GM12872 (cell line): ENCODE measurements around the gene NSDHL.

ENCODE experiments used
- TF ChIP-seq, protein P1 (sequence below): IDR thresholded peaks from 3 replicates; pipeline ENCODE4 v1.5.1; 2011; ENCODE audit warnings: low read depth, mild to moderate bottlenecking, low read length, moderate library complexity; ENCODE audit not compliant: insufficient read depth

NSDHL gene

DNA sequence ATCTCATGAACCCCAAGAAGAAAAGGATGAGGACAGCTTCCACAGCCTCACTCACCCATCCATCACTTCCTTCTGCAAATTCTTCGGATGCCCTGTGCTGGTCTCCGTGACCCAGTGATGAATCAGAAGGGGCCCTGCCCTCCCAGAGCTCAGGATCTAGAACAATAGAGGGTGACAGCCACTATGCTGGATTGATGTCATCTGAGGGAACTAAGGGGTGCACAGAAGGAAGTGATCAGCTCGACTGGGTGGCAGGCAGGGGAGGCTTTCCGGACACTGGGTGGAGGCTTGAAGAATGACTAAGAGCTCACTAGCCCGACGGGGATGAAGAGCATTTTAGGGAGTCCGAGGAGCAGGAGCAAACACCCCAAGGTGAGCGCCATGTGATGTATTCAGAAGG, 65.6 kb downstream of the NSDHL start:
- TF ChIP-seq, protein P1, sequence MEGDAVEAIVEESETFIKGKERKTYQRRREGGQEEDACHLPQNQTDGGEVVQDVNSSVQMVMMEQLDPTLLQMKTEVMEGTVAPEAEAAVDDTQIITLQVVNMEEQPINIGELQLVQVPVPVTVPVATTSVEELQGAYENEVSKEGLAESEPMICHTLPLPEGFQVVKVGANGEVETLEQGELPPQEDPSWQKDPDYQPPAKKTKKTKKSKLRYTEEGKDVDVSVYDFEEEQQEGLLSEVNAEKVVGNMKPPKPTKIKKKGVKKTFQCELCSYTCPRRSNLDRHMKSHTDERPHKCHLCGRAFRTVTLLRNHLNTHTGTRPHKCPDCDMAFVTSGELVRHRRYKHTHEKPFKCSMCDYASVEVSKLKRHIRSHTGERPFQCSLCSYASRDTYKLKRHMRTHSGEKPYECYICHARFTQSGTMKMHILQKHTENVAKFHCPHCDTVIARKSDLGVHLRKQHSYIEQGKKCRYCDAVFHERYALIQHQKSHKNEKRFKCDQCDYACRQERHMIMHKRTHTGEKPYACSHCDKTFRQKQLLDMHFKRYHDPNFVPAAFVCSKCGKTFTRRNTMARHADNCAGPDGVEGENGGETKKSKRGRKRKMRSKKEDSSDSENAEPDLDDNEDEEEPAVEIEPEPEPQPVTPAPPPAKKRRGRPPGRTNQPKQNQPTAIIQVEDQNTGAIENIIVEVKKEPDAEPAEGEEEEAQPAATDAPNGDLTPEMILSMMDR, result no peak

DNA sequence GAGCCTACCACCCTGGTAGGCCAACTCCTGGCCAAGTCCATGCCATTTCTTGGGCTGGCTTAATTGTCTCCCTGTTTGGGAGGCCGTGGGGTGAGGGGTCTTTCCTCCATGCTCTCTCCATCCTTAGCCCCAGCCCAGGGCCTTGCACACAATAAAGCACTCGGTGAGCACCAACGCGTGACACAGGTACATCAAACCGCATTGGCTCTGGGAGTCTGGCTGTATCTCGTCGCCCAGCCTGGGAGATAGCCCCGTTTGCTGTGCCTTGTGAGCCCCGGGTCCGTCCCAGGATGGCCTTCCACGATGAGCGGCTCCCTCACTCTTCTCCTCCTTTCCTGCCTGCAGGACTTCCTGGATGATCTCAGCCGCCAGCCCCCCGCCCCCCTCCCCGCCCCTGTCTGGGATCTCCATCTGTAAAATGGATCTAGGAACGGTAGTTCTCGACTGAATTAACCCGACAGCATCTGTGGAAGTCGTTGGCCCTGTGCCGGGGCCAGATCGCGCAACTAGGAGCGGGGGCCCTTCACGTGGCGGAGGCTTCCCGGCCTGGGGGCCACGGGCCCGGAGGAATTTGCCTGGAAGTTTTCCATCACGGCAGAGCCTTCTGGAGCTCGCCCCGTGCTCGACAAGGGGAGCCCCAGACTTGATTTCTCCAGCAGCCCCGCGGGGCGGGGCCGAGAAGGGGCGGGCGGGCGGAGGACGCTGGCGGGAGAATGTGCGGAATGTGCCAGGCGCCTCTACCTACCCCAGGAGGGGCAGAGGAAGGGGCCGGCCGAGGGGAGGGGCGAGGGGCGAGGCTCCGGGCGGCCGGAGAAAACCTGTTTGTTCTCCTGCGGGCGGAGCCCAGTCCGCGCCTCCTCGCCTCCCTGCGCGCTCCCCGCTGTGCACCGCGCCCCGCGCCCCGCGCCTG, 66.6 kb downstream of the NSDHL start, which contains the start of gene ZNF185:
TSS of gene ZNF185 (plus strand) at position 846 of the 910 bp plus-strand sequence. CDS start 16,423 bp downstream, outside the sequence.
- TF ChIP-seq, protein P1, result no peak

DNA sequence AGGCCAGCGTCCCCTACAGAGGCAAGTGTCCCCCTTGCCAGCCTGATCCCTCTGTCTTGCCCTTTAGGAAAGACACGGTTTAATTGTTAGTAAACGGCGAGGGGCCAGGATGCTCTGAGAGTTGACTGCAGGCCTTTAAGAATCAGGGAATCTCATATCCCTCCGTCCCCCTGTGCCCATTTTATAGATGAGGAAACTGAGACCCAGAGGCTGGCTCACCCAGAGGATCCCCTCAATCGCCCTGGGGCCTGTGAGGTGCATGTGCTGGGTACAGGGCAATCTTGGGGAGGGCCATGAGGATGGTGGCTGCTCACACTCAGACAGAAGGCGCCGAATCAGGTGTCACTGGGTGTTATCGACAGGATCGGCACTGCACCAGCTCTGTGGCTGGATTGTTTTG, 67.6 kb downstream of the NSDHL start:
- TF ChIP-seq, protein P1, result no peak

DNA sequence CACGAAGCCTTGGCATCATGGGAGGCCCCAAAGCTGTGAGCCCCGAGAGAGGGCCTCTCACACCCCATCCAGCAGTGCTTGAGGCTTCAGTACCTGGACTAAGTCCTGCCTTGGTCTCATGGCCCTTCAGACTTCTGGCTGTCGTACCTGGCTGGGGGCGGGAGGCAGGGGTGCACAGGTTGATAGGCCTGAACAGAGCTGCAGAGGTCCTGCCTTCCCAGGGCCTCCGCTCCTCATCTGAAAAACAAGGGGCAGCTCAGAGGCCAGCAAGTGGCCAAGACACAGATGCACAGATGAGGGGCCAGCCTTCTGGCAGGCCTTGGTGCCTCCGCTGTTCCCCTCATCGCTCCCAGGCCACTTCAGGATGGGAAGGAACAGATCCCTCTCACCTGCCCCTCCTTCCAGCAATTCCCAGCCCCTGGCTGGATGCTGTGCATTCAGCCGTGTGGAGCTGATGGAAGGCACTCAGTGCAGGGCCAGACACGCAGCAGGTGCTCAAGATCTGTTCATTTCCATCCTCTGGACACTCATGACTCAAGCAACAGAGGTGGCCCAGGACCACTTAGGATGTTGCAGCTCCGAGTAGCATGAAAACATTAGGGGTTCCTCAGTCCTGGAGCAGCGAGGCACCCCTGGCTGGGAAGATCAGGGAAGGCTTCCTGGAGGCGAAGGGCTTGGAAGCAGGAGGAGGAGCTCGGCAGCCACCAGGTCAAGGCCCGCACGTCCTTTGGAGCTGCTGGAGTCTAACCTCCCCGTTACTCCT, 68.4 kb downstream of the NSDHL start:
- TF ChIP-seq, protein P1, result no peak

DNA sequence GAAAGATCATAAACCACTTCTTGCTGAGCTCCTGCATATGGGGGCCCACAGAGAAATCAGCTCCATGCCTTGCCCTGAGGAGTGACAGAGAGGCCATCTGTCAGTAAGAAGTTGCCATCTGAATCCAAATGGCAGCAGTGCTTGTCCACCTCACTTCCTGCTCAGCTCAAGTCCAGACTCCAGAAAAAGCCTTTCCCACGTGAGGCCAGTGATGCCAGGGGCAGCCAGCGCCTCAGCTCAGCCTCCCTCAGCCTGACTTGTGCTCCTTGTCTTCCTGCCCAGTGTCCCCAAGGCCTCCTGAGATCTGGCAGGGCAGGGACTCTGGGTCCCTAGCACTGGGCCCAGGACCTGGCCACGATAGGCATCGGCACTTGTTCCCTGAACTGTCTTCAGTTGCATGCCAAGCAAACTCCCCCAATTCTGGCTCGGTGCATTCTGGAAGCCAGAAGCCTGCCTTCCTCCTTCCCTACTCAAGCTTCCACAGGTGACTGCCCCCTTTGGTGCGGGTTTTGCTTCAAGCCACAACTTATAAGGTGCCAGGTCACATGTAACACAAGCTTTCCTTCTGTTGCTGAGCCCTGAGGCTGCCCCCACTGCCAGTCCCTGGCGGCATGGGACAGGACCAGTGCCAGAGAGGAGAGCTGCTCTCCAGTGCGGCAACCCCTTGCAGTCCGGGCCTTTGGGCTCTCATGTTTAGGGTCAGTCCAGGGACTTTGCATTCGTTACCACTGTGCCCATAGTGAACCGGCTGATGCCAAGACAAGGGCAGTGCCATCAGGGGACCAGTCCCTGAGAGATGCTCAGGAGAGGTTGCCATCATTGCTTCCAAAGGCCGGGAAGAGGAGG, 69.2 kb downstream of the NSDHL start:
- TF ChIP-seq, protein P1, result no peak

DNA sequence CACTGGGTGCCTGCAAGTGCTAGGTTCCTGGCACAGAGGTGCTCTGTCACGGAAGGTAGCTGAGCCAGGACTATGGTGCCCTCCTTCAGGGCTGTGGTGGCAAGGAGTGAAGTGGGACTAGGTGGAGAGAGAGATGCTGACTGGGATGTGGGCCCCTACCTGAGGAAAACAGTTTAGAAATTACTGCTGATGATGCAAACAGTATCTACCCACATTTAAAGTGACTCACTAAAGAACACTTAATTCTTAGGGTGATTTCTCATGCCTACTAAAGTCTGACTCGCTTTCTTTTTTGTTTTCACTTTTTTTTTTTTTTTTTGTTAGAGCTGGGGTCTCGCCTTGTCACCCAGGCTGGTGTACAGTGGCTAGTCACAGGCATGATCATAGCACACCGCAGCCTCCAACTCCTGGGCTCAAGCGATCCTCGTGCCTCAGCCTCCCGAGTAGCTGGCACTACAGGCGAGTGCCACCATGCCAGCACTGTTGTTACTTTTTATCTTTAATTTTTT, 70.1 kb downstream of the NSDHL start:
- TF ChIP-seq, protein P1, result no peak
